Measurements from ENCODE around the gene TMEM150C. TPM values are rescaled to one million over a fixed set of nuclear protein-coding genes. Genes with fewer than 3 reads are reported as not detected.

Gene TMEM150C
- total RNA-seq, 2 experiments from 2014 or later: not detected

DNA sequence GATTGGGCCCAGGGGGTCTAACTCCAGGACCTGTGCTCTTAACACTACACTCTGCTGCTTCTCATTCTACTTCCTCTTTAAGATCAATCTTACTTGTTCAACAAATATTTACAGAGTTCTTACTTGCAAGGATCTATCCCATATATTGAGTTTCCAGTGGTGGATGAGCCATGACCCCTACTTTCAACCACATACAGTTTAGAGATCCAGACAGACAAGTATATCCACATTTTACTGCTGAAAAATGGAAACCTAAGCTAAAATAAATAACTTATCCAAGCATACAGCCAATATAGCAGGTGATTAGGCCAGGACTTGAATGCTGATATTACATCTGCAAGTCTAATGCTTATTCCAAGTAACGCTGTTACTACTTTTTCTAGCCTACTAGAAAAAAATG lies 18.7 kb downstream of the TMEM150C start:
- no peaks in the 10 kb centered on the region for H3K4me1 ChIP-seq (ENCODE audit: insufficient read depth, low read length)
- Mint-ChIP-seq H3K9me3 (no peaks in the 10 kb centered on the region), H3K4me1 (ENCODE audit: low read depth) (no peaks in the 10 kb centered on the region), H3K27ac (no peak overlapping the region), H3K27me3 (peaks cover 18% of the 10 kb centered on the region), H3K4me3 (no peak overlapping the region), H3K36me3 (ENCODE audit: low read depth) (no peaks in the 10 kb centered on the region)
- ATAC-seq (ENCODE audit: poor library complexity) (no peak), DNase-seq (no peak)
- no peaks in the 10 kb centered on the region for H3K9me3 ChIP-seq (ENCODE audit: control insufficient read depth in 1 of 2, insufficient read depth in 1 of 2, low read length in 2 of 2)
- intact Hi-C loops (cut with DNase I, micrococcal nuclease): no loop called here
- H3K4me3 ChIP-seq (ENCODE audit: low read length): no peak overlapping the region
- no peaks in the 10 kb centered on the region for H3K36me3 ChIP-seq (ENCODE audit: insufficient read depth, low read length)
- H3K27ac ChIP-seq (ENCODE audit: low read depth in 1 of 2, low read length in 2 of 2): no peak overlapping the region
- POLR2A ChIA-PET: no interaction called here
- CTCF ChIA-PET: no interaction called here
- TF ChIP-seq, protein P1, sequence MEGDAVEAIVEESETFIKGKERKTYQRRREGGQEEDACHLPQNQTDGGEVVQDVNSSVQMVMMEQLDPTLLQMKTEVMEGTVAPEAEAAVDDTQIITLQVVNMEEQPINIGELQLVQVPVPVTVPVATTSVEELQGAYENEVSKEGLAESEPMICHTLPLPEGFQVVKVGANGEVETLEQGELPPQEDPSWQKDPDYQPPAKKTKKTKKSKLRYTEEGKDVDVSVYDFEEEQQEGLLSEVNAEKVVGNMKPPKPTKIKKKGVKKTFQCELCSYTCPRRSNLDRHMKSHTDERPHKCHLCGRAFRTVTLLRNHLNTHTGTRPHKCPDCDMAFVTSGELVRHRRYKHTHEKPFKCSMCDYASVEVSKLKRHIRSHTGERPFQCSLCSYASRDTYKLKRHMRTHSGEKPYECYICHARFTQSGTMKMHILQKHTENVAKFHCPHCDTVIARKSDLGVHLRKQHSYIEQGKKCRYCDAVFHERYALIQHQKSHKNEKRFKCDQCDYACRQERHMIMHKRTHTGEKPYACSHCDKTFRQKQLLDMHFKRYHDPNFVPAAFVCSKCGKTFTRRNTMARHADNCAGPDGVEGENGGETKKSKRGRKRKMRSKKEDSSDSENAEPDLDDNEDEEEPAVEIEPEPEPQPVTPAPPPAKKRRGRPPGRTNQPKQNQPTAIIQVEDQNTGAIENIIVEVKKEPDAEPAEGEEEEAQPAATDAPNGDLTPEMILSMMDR (IDR thresholded peaks at IDR 0.05): no peak
- peaks cover 0 to 2% of the 10 kb centered on the region in 2 experiments for H3K27me3 ChIP-seq (ENCODE audit: control insufficient read depth in 1 of 2, insufficient read depth in 2 of 2, low read length in 2 of 2)

DNA sequence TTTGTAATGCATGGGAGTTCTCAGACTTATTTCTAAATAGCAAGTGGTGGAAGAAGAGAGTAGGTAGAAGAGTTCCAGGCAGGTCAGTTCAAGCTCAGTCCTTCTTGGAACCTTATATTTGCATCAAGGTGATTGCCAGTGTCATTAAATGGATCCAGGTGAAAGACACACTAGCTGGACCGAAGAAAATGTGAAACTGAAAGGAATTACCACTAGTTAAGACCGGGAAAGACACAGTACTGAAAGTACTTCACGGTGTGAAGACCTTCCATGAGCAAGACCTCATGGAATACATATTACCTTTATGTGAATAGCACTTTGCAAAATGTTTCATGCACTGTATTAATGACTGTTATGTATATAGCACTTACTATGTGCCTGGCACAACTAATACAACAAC lies 19.1 kb downstream of the TMEM150C start:
- H3K36me3 Mint-ChIP-seq (ENCODE audit: low read depth): no peaks in the 10 kb centered on the region
- no peak for ATAC-seq (ENCODE audit: poor library complexity)

DNA sequence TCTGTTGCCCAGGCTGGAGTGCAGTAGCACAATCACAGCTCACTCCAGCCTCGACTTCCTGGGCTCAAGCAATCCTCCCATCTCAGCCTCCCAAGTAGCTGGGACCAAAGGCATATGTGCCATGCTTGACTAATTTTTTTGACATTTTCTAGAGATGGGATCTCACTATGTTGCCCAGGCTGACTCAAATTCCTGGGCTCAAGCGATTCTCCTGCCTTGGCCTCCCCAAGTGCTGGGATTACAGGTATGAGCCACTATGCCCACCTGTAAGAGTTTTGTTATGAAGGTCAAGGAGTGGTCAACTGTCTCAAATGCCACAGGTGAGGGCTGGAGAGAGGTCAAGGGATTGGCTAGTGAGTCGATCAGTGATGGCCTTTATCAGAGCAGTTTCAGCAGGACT lies 32.5 kb downstream of the TMEM150C start:
- H3K4me1 Mint-ChIP-seq (ENCODE audit: low read depth): no peaks in the 10 kb centered on the region
- H3K36me3 Mint-ChIP-seq (ENCODE audit: low read depth): no peaks in the 10 kb centered on the region
- DNase-seq (no peak), ATAC-seq (ENCODE audit: poor library complexity) (no peak)
- POLR2A ChIA-PET: no interaction called here
- H3K27me3 Mint-ChIP-seq: peaks cover 8% of the 10 kb centered on the region
- TF ChIP-seq, protein P1 (IDR thresholded peaks at IDR 0.05): no peak
- CTCF ChIA-PET: no interaction called here
- Histone ChIP-seq H3K4me3 (ENCODE audit: low read length) (no peak overlapping the region), H3K4me1 (ENCODE audit: insufficient read depth, low read length) (no peaks in the 10 kb centered on the region), H3K9me3 (ENCODE audit: control insufficient read depth in 1 of 2, insufficient read depth in 1 of 2, low read length in 2 of 2) (no peaks in the 10 kb centered on the region), H3K27ac (ENCODE audit: low read depth in 1 of 2, low read length in 2 of 2) (no peak overlapping the region), H3K27me3 (ENCODE audit: control insufficient read depth in 1 of 2, insufficient read depth in 2 of 2, low read length in 2 of 2) (no peaks in the 10 kb centered on the region), H3K36me3 (ENCODE audit: insufficient read depth, low read length) (no peaks in the 10 kb centered on the region)
- H3K9me3 Mint-ChIP-seq: no peaks in the 10 kb centered on the region
- intact Hi-C loops (cut with DNase I, micrococcal nuclease): no loop called here
- H3K27ac Mint-ChIP-seq: no peak overlapping the region
- H3K4me3 Mint-ChIP-seq: no peak overlapping the region

More for the DNA sequence above, 19.1 kb downstream of the TMEM150C start:
- DNase-seq: no peak
- H3K27ac Mint-ChIP-seq: no peak overlapping the region
- ChIA-PET CTCF (no interaction called here), POLR2A (no interaction called here)
- peaks cover 18% of the 10 kb centered on the region for H3K27me3 Mint-ChIP-seq
- TF ChIP-seq, protein P1 (IDR thresholded peaks at IDR 0.05): no peak
- no peaks in the 10 kb centered on the region for H3K36me3 ChIP-seq (ENCODE audit: insufficient read depth, low read length)
- H3K27ac ChIP-seq (ENCODE audit: low read depth in 1 of 2, low read length in 2 of 2): no peak overlapping the region
- intact Hi-C loops (cut with DNase I, micrococcal nuclease): no loop called here
- no peaks in the 10 kb centered on the region for H3K4me1 ChIP-seq (ENCODE audit: insufficient read depth, low read length)
- H3K4me3 Mint-ChIP-seq: no peak overlapping the region
- no peaks in the 10 kb centered on the region for H3K4me1 Mint-ChIP-seq (ENCODE audit: low read depth)
- H3K27me3 ChIP-seq (ENCODE audit: control insufficient read depth in 1 of 2, insufficient read depth in 2 of 2, low read length in 2 of 2): peaks cover 0 to 2% of the 10 kb centered on the region in 2 experiments
- no peaks in the 10 kb centered on the region for H3K9me3 Mint-ChIP-seq
- no peaks in the 10 kb centered on the region for H3K9me3 ChIP-seq (ENCODE audit: control insufficient read depth in 1 of 2, insufficient read depth in 1 of 2, low read length in 2 of 2)
- no peak overlapping the region for H3K4me3 ChIP-seq (ENCODE audit: low read length)

All from CD4-positive, alpha-beta T cell (primary cell).